DMS79 (cell line): Measurements from ENCODE around the gene ERMARD.

ENCODE experiments used
- DNase-seq: peaks from one replicate; lab custom pipeline; 2025; lab: John Stamatoyannopoulos, UW

ERMARD gene

GRCh38 chr6:169802790-169803189, 51.4 kb downstream of the ERMARD start:
- DNase-seq = no peak

DNA sequence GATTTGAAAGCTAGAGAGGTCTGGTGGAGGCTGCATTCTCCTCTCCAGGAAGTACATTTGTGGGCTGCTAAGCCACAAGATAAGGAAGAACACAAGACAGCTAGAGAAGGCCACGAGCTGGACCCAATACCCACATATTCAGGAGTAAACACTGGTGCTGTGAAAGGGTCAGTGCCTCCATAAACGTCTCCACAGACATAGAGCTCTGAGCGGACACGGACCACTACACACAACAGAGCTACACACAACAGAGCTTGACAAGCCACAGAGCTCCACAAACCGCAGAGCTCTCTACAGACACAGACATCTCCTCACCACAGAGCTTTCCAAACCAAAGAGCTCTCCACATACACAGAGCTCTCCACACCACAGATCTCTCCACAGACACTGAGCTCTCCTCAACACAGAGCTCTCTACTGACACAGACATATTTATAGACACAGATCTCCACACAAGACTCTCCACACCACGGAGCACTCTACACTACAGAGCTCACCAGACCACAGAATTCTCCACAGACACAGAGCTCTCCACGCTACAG, 51.9 kb downstream of the ERMARD start:
- peak; percentile 32 for DNase-seq

DNA sequence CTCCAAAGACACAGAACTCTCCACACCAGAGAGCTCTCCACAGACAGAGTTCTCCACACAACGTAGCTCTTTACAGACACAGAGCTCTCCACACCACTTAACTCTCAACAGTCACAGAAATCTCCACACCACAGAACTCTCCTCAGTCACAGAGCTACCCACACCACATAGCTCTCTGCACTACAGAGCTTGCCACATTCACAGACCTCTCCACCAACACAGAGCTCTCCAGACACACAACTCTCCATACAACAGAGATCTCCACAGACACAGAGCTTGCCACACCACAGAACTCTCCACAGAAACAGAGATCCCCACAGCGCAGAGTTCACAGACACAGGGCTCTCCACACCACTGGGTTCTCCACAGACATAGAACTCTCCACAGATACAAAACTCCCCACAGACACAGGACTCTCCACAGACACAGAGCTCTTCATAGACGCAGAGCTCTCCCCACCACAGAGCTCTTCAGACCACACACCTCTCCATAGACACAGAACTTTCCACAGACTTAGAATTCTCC, 52.5 kb downstream of the ERMARD start:
- DNase-seq = no peak

DNA sequence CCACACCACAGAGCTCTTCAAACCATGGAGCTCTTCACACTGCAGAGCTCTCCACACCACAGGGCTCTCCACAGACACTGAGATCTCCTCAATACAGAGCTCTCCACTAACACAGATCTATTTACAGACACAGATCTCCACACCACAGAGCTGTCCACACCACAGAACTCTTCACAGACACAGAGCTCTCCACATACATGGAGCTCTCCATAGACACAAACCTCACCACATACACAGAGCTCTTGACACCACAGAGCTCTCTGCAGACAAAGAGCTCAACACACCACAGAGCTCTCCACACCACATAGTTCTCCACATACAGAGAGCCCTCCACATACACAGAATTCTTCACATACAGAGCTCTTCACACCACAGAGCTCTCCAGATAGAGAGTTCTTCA, 53.0 kb downstream of the ERMARD start:
- DNase-seq = no peak

DNA sequence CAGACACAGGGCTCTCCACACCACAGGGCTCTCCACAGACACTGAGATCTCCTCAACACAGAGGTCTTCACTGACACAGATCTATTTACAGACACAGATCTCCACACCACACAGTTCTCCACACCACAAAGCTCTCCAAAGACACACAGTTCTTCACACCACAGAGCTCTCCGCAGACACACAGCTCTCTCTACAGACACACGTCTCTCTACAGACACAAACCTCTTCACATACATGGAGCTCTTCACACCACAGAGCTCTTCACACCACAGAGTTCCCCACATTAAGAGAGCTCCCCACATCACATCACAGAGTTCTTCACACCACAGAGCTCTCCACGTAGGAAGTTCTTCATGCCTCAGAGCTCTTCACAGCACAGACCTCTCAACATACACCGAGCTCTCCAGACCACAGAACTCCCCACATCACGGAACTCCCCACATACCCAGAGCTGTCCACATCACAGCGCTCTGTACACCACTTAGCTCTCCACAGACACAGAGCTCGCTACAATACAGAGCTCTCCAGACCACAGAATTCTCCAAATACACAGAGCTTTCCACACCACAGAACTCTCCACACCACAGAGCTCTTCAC, 53.9 kb downstream of the ERMARD start:
- DNase-seq = no peak

DNA sequence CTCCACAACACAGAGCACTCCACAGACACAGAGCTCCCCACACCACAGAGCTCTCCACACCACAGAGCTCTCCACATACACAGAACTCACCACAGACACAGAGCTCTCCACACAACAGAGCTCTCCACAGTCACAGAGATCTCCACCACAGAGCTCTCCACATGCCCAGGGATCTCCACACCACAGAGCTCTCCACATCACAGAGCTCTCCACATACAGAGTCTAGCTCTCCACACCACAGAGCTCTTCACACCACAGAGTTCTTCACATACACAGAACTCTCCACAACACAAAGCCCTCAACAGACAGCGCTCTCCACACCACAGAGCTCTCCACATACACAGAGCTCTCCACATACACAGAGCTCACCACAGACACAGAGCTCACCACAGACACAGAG, 55.3 kb downstream of the ERMARD start:
- no peak for DNase-seq

- no peak for DNase-seq
Measured at GRCh38 chr6:169807229-169807628, 55.8 kb downstream of the ERMARD start.

GRCh38 chr6:169807699-169808607, 56.5 kb downstream of the ERMARD start:
- no peak for DNase-seq

DNA sequence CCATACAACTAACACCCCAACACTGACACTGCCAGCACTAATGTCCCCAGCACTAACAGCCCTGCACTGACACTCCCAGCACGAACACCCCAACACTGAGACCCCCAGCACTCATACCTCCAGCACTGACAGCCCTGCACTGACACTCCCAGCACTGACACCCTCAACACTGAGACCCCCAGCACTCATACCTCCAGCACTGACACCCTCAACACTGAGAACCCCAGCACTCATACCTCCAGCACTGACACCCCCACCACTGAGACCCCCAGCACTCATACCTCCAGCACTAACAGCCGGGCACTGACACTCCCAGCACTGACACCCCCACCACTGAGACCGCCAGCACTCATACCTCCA, 57.2 kb downstream of the ERMARD start:
- DNase-seq = no peak

- DNase-seq = no peak
Measured at GRCh38 chr6:169809386-169809785, 58.0 kb downstream of the ERMARD start.

DNA sequence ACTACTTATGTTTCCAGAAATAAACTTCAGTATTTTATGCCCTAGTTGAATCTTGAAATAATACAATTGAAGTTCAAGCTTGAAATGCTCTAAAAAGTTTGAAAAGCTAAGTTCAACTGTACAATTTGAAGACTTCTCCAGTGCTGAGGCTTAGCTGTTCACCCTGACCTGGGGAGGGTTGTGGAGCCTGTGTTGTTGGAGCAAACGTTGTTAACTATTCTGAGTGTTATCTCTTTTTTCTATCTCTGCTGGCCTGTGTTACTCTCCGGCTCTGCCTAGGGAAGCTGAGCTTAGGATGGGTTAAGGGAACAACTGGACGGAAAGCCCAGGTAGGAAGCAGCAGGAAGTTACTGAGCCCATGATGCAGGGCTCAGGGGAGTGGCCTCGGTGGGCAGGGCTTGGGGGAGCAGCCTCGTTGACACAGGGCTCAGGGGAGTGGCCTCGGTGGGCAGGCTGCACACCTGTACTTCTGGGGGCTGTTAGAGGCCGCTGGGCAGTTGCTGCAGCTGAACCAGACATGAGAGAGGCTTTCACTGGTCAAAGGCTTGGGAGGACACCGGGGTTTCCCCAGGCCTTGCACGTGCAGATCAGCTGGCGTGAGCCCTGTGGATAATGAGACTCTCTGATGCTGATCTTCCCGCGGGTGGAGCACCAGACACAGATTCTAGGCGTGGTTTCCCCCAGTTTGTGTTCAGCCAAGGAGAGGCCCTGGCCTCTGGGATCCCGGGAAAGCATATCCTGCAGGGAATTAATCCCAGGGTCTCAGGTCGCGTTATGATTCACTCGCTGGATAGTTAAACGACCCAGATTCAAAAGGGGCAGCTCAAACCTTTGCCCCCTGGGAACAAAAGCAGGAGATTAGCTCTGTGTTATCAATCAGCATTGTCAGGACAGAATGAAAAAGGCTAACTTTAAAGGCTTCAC, 58.9 kb downstream of the ERMARD start:
- DNase-seq = no peak

- DNase-seq = no peak
Measured at GRCh38 chr6:169811072-169811471, 59.6 kb downstream of the ERMARD start.

GRCh38 chr6:169811521-169812256, 60.3 kb downstream of the ERMARD start:
- DNase-seq = no peak

- no peak for DNase-seq
Measured at GRCh38 chr6:169812257-169812644, 60.8 kb downstream of the ERMARD start.

DNA sequence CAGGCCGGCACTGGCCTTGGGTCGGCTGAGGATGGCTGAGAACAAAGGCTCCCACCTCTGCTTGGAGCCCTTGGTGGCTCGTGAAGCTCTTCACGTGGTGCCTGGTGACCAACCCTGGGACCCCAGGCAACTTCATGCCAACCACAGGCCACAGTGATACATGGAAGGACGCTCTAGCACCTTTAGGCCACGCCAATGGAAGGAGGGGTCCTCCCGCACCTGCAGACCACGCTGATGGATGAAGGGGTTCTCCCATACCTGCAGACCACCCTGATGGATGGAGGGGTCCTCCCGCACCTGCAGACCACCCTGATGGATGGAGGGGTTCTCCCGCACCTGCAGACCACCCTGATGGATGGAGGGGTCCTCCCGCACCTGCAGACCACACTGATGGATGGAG, 62.5 kb downstream of the ERMARD start:
- DNase-seq = no peak

DNA sequence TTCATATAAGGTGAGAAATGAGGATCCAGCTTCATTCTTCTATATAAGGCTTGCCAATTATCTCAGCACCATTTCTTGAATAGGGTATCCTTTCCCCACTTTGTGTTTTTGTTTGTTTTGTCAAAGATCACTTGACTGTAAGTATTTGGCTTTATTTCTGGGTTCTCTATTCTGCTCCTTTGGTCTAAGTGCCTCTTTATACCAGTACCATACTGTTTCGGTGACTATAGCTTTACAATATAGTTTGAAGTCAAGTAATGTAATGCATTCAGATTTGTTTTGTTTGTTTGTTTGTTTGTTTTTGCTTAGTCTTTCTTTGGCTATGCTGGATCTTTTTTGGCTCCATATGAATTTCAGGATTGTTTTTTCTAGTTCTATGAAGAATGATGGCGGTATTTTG, 64.6 kb downstream of the ERMARD start:
- DNase-seq = no peak

DNA sequence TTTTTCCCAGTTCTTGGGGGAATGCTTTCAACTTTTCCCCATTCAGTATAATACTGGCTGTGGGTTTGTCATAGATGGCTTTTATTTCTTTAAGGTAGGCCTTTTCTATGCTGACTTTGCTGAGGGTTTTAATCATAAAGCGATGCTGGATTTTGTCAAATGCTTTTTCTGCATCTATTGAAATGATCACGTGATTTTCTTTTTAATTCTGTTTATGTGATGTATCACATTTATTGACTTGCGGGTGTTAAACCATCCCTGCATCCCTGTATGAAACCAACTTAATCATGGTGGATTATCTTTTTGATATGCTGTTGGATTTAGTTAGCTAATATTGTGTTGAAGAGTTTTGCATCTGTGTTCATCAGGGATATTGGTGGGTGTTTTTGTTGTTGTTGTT, 65.6 kb downstream of the ERMARD start:
- DNase-seq = no peak

- no peak for DNase-seq
Measured at GRCh38 chr6:169820358-169820757, 68.9 kb downstream of the ERMARD start.

GRCh38 chr6:169824021-169824420, 72.6 kb downstream of the ERMARD start:
- no peak for DNase-seq

DNA sequence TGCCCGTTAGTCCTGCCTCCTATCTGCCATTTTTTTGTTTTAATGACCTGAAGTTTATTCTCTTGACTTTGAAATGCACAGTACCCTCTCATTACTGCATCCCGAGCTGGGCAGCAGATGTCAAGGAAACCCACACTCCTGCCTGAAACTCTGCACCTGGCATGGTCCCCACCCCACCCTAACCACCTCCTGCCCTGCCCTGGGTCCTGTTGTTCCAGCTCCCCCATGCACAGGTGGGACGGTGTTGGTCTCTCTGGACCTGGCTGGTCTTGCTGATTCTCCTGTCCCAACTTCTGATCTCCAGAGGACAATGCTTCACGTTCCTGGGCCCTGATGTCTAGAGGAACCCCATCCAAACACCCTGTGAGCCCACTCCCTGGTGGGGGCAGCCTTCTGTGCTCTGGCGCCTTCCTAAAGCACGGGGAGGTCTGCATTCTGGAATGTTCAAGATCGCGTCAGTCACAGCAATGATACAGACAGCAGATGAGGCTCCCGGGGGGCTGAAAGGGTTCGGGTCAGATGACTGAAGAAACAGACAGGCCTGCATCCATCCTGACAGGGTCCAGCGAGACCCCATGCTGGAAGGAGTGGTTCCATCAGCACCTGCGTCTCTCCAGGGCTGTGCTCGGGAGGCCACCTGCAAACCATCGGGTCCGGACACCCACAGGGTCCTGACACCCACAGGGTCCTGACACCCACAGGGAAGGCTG, 73.6 kb downstream of the ERMARD start:
- no peak for DNase-seq
